Midbrain (tissue), 1 donor: ENCODE measurements around the gene TTC22.

ENCODE experiments used
- DNase-seq: peaks from one replicate; lab custom pipeline; 2025; lab: John Stamatoyannopoulos, UW

Gene TTC22

DNA sequence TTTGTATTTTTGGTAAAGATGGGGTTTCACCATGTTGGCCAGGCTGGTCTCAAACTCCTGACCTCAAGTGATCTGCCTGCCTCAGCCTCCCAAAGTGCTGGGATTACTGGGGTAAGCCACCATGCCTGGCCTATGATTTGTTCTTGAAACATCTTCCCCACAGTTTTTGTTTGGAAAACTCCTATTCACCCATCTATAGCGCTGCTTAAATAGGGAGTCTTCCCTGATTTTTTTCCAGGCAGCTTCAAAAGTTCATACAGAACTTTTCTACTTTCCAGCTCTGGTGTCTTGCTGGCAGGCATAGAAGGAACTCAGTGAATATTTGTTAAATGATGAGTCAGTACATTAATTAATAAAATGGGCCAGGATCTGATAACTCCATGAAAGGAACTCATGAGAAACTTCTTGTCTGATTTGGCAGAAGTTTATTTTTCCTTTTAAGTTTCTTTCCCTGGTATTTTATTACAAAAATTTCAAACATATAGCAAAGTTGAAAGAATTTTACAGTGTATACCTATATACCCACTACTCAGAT is 33.0 kb upstream of the TTC22 start:
- DNase-seq = no peak

DNA sequence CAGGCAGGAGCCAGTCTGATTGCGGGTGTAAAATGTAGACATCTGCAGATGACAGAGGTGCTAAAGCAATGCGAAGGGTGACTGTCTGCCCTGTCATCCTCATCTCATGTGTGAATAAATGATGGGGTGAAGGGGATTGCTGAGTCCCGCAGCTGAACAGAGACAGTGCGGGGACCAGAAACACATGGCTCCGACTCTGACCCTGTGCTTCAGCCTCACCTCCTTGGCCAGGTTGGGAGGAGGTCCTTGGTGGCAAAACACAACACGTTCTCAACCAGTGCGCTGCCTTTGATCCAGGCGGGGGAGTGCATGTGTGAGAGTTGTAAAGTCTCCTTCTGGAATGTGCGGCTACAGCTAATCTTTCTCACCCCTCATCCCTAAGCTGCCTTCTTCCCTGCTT is 32.0 kb upstream of the TTC22 start:
- DNase-seq = no peak

DNA sequence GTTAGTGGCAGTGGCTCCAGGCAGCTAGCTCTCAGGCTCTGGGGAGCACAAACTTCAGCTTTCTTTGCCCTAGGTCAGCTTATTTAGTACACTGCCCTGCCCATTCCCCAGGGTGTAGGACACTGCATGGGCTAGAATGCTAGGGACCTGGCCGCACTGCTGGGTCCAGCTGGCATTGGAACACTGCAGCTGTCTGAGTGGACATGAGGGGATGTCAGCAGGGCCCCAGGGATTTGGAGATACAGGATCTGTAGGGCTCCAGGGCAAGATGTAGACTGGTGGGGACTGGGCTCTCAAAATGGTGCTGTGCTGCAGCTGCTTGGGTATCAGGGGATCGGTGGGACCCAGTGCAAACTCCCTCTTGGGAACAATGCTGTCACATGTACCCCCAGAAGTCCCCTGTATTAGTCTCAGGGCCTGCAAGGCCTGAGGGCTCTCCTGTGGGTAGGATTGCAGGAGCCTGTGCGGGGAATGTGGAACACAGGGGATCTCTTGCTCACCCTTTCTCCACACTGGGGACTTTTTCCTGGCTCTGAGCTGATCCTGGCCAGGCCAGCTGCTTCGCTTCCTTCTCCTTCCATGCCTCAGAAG is 25.2 kb upstream of the TTC22 start:
- no peak for DNase-seq

DNA sequence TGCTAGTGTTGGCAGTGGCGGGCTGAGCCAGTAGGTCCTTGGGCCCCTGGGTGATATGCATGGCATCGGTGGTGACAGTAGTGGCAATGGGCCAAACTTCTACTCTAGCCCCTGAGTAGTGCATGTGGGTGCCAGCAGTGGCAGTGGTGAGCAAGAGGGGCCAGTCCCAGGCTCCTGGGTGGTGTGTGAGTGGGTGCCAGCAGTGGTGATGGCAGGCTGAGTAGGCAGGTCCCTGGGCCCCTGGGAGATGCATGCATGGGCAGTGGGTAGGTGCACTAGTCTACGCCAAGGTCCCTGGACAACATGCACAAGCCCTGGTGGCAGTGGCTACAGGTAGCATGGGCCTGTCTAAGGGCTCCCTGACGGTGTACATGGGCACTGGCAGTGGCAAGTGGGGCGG is 24.6 kb upstream of the TTC22 start:
- DNase-seq = no peak

DNA sequence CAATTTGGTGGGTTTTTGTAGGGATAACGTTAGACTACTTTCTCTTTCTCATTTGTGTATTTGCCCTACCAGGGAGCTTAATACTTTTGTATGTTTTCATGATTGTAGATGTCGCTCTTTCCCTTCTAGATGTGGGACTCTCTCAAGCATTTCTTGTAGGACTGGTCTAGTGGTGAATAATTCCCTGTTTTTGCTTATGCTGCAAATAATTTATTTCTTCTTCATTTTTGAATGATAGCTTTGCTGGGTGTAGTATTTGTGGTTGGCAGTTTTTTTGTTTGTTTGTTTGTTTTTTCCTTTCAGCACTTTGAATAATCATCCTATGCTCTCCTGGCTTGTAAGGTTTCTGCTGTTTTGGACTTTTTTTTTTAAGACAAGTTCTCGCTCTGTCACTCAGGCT is 22.5 kb upstream of the TTC22 start:
- DNase-seq = no peak

DNA sequence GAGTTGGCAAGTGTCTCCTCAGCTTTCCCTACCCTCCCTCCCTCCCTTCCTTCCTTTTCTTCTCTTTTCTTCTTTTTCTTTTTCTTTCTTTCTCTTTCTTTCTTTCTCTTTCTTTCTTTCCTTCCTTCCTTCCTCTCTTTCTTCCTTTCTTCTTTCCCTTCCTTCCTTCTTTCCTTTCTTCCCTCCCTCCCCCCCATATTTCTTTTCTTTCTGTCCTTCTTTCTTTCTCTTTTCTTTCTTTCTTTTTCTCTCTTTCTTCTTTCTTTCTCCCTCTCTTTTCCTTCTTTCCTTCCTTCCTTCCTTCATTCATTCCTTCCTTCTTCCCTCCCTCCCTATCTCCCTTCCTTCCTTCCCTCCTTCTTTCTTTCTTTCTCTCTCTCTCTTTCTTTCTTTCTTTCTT is 18.6 kb upstream of the TTC22 start:
- DNase-seq = no peak

DNA sequence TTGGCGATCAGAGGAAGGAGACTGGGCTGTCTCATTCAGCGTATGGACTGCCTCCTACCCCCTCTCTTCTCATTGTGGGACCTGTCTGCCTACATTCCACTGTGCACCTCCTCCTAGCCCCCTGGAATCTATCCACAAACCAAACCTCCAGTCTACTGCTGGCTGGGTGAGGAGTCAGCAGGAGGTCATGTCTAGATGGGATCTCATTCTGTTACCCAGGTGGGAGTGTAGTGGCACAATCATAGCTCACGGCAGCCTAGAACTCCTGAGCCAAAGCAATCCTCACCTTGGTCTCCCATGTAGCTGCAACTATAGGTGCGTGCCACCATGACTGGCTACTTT is 18.0 kb upstream of the TTC22 start:
- no peak for DNase-seq

DNA sequence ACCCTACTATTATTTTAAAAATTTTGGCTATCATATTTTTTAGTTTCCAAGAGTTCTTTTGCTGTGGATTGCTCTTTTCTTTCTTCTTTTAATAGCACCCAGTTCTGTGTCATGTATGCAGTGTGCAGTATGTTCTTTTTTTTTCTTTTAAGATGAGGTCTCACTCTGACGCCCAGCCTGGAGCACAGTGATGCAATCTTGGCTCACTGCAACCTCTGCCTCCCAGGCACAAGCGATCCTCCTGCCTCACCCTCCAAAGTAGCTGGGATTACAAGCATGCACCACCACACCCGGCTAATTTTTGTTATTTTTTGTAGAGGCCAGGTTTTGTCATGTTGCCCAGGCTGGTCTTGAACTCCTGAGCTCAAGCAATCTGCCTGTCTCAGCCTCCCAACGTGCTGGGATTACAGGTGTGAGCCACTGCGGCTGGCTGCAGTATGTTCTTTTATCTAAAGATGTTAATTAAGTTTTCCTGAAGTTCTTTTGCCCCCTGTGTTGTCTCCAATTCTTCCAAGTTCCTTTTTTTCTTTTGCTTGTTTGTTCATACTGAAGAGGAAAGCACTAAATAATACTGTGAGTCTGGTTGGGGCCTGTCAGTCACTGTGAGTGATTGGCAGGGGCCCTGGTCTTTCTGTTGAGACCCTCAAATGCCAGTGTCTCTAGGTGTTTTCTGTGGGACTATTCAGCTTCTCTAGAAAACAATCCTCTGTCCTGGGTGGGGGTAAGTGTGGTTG is 17.5 kb upstream of the TTC22 start:
- DNase-seq = no peak

DNA sequence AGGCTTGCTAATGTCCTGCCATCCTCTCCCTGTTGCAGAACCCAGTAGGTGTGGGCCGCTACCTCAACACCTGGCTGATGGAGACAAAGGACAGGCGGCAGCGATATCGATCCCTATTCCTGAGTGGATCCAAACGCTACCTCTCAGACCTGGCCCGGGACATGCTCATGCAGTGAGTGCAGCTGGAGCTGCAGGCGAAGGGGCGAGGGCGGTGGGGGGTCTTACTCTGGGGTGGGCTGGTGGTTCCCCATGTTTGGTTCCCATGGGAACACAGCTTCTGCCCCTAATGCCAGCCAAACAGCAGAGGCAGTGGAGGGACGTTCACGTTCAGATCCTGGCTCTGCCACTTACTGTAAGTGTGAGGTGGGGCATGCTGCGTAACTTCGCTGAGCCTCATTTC is 15.8 kb upstream of the TTC22 start:
- no peak for DNase-seq

DNA sequence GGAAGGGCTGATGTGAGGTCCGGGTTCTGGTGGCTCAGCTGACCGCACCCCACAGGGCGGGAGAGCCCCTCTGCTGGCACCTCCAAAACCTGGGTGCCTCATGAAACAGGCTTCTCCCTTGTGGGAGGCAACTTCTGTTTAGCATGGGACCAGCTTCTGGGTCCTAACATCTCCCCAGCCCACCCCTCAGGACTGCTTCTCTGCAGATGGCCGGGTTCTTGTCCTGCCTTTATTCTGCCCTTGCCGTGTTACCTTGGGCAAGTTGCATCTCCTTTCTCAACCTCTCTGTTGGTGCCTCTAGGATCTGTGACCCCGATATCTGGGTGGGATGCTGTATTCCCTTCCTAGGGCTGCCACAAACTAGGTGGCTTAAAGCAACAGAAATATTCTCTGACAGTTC is 15.0 kb upstream of the TTC22 start:
- DNase-seq = no peak

DNA sequence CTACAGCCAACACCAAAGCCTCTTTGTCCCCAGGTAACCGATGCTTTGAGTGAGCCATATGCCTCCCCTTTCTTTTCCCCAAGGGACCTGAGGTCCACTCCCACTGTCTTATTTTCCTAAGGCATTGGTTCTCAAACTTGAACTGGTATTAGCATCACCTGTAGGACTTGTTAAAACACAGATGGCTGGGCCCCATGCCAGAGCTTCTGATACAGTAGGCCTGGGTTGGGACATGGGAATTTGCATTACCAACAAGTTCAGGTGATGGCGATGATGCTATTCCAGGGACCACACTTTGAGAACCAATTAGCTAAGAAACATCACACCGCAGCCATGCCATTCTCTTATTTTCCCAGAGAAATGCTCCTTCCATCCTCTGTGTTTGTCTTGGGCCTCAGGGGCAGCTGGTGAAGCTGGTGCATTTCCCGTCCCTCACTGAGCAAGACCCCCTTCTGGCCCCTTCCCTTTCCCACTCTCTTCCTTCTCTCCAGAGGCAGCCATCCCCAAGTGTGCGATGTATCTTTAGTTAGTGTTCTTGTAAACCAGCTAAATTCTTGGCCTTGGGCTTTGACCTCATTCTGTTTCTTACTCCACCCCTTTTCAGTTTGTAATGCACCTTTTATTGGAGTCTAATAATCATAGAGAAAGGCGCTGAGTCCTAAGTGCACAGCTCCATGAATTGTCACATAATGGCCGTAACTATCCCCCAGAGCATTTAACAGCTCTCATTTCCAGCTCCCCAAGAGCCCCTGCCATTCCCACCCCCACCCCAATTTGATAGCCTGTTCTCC is 14.2 kb upstream of the TTC22 start:
- no peak for DNase-seq

DNA sequence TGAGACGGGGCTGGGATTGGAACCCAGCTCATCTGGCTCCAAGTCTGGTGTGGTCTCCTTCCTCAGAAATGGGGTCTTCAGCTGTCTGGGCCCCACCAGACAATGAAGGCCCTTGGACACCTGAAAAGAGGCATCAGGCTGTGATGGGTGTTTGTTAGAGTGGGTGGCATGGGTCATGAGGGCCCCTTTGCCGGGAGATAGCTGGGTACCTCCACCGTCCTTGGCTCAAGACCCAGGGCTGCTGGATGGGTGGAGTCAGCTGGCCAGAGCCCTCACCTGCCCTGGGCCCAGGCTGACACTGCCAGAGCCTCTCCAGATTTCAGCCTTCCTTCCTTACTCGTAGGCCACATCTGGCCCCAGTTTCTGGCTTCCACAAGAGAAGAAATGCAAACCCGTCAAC is 13.4 kb upstream of the TTC22 start:
- DNase-seq = no peak

DNA sequence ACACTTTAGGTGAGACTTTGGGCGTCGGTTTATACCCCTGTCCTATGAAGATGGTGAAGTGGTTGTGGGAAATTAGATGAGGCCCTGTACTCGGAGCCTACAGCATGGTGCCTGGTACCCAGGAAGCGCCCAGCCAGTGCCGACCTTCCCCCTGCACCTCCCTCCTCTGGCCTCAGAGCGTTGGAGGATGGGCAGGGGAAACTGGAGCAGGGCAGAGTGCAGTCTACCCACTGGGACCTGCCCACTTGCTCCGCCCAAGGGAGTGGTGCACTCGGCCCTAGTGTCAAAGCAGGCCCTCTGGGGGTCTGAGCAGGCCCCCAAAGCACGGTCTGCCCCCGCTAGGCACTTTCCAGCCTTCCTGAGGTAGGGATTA is 13.0 kb upstream of the TTC22 start:
- DNase-seq = no peak

DNA sequence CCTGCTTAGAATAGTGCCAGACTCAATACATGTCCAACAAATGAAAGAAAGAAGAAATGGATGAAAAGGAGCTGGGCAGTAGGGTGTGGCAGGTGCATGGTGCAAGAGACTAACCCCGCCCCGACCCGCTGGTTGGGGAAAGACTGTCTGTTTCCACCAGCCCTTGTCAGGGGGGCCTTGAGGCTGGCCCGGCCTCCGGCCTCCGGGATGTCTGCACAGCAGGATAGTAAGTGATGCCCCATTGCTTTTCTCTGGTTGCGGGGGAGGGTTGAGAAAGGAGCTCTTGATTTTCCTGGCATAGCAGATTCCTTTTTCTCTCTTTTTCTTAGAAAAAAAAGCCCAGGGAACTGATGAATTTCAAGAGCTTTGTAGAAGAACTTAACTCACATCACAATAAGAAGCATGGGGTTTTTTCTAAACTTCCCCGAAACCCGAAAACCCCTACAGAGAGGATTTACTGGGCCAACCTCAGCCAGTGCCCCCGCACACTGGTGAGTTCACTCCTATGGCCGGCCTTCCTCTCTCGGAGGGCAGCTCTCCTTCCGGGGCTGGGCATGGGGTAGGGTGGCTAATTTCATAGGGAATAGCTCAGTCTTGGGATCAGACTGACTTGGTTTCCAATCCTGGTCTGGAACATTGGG is 12.5 kb upstream of the TTC22 start:
- no peak for DNase-seq

DNA sequence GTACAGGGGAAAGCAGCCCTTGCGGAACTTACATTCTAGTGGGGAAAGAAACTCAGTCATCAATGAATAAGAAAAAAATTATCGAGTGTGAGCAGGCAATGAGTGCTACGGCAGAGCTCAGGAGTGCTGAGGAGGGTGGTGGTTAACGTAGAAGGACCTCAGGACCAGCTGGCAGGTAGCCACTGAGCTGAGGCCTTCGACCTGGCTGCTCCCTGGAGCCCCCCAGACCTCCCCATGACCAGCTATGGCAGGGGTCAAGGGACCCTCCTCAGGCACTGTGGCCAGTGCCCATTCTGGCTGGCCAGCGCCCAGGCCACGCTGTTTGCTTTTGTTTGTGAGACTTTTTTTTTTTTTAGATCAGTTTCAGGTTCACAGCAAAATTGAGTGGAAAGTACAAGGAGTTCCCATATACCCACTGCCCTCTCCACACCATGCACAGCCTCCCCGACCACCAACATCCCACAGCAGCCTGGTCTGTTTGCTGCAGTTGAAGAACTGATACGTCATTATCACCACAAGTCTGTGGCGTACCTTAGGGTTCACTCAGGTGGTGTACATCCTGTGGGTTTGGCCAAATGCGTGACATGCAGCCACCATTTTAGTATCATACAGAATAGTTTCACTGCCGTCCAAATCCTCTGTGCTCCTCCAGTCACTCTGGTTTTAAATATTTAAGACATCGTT is 11.8 kb upstream of the TTC22 start:
- no peak for DNase-seq

DNA sequence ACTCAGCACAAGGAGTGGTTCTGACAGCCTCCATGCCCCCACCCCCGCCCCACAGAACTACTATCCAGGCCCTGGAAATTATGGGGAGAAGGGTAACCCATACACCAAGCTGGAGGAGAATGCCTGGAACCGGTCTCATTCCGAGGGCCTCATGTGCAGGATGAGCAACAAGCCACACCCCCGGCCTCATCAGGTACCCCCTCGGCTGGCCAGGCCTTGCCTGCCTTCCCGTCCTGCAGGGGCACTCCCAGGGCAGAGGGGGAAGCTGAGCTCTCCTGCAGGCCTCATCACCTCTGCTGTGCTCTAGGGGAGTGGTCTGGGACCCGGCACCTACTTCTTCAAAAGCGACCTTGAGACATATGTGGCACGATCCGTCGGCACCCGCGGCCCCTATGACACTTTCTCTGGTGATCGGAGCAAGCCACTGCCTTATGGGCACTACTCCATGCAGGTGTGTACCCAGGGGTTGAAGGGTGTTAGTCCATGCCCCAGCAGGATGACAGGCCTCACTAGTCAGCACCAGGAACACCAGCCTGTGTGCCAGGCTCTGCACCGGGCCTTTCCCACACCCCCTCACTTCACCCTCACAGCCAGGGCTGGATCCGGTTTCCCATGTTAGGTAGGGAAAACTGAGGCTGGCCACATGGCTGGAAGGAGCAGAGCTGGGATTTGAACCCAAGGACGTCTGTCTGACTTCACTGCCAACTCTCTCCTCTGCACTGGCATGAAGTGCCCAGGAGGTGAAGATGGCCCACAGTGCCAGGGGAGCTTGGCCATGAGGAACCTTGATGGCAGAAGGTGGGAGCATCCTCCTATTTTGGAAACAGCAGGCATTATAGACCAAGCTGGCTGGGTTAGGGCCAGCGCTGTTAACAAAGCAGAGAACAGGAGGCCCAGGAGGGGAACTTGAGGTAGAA is 10.9 kb upstream of the TTC22 start:
- DNase-seq = no peak

DNA sequence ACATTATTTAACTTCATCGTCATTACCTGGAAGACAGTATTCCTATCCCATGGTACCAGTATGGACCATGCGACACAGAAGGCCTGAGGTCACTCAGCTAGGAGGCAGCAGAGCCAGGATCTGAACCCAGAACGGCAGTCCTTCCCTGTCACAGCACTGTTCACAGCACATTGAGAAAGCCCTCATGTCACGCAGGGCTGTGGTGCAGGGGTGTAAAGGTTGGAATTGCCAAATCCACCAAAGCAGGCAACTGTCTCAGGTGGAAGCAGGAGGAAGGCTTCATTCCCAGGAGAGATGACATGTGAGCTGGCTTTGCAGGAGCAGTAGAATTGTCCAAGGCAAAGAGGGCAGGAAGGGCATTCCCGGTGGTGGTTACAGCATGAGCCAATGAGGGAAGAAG is 9.9 kb upstream of the TTC22 start:
- no peak for DNase-seq

DNA sequence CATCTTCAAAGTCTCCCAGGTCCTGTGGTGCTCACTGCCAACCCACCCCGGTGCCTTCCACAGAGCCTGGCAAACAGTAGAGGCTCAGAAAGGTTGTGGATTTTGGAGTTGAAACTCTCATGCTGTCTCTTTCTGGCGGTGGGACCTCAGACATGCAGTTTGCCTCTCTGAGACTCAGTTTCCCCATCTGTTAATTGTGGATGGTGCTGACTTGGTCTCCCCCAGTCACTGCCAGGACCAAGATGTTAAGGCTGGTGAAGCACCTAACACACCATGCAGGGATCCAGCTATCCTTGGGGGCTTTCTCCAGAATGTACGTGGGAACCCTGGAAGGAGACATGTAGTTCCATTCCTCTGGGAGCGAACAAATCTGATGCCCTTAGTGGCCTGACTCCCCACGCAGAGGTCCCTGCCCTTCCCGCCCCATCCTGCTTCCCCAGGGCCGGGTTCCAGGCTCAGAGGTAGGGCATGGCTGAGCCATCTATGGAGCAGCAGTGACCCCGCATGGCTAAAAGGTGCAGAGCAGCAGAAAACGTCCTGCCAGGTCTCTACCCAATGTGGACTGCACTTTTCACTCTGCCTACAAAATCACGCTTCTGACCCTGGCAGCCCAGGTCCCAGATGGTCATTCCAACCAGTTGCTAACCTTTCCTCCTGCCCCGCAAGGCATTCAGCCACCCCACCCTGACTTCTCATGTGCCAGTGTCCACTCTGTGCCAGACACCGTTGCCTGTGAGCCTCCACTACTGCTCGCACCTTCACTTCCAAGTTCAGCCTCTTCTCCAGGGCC is 9.2 kb upstream of the TTC22 start:
- peak; percentile 63 for DNase-seq

DNA sequence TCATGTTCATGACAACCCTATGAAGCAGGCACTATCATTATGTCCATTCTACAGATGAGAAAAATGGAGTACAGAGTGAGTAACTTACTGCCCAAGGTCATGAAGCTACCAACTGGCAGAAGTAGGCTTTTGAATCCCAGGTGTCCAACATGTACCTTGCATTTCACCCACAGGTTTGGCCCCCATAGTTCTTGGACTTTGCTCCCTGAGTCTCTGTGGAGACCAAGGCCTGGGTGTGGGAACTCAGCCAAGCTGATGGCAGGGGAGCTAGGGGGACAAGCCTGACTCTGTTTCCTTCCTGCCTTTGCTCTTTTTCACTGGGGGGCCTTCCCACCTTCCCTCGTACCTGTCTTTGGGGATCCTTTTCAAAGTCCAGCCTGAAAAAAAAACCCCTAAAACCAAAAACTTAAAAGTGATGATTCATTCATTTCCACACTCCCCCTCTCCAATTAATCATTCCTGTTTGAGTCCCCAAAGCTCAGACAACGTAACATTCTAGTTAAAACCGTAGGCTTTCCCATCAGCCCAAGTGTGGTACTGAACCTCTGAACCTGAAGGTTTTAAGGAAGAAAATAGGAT is 8.5 kb upstream of the TTC22 start:
- DNase-seq = no peak
